ENCODE measurements around the gene TMSB15C.

TMSB15C gene

GRCh38 chrX:104041003-104041402 is 35.0 kb downstream of the TMSB15C start:
- DNase-seq = no peak

GRCh38 chrX:104039689-104040505 is 36.1 kb downstream of the TMSB15C start, which contains the start of gene H2BW2:
H2BW2 (plus strand) TSS chrX:104039956; CDS start chrX:104039995, 39 bp downstream.
- DNase-seq = no peak
